IPS-NIHi7 (cell line): ENCODE results near the gene TRPV3.
"Not testable (repeated sequence)": the region's sequence is repeated elsewhere in the genome, so short reads cannot be mapped to it uniquely, and the experiment has no call there.

ENCODE experiments used
- DNase-seq: peaks from one replicate; pipeline ENCODE4 v3.0.0; 2012; ENCODE audit warnings: mixed read lengths; ENCODE audit errors: extremely low spot score

TRPV3 gene

DNA sequence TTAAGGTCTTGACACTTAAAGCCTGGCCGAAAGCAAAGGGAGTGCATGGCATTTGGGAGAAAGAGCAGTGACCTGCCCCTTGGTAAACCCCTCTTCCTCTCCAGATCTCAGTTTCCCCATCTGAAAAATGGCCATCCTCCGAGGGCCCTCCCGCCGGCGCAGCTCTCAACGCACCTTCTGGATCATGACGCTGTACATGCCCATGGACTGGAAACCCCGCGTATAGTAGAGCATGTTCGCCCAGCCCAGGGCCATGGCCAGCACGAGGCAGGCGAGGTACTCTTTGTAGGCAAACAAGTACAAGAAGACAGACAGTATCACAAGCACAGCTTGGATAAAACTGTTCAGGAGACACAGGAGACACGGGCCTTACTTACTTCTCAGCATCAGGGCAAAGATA is 33.6 kb downstream of the TRPV3 start:
- DNase-seq = no peak

- not testable (repeated sequence) for DNase-seq
Observed at GRCh38 chr17:3519472-3519871, 38.1 kb downstream of the TRPV3 start.

DNA sequence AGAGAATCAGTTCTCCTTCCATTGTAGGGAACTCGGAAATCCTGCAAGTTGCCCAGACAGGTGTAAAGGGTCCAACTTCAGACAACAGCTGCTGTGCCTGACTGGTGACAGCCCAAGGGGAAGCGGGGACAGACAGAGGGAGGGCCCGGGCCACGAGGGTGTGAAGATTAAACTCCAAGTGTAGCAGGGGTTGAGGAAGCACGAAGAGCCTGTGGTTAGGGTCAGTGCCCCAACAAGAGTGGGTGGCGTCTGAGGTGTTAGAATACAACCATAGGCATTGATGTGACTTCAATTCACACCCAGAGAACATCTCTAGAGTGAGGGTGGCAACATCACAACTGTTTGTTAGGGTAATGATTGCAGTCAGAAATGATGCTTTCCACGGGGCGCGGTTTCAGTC is 42.7 kb downstream of the TRPV3 start:
- DNase-seq = no peak

- DNase-seq = not testable (repeated sequence)
Observed at GRCh38 chr17:3514167-3514566, 43.4 kb downstream of the TRPV3 start.

DNA sequence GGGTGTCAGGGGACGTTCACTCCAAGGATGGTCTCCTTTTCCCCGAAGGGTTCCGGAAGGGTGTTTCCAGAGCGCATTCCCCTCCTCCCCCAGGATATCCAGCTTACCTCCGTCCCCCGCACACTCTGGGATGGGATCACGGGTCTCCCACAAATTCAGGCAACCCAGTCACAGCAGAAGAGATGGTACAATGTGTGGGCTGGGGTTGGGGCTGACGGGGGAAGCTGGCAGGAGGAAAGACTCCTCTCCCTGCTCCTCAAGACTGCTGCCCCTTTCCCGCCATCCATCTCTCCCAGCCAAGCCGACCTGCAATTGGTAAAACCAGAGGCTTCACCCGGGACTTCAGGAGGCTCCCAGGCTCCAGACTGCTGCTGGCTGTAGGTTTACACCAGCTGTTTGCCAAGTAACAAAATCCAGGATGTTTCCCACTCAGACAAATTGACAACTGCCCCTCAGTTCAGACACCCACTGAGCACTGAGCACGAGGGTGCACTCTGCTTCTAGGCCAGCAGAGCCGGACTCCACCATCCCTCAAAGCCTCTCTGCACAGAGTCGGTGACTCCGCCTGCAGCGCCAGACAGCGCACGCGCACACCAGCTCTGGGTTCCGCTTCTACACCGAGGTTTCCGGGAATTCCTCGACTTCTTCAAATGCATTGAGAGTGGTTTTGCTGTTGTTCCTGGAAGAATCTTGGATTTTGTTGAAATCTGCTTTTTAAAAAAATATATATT is 44.1 kb downstream of the TRPV3 start:
- no peak for DNase-seq

DNA sequence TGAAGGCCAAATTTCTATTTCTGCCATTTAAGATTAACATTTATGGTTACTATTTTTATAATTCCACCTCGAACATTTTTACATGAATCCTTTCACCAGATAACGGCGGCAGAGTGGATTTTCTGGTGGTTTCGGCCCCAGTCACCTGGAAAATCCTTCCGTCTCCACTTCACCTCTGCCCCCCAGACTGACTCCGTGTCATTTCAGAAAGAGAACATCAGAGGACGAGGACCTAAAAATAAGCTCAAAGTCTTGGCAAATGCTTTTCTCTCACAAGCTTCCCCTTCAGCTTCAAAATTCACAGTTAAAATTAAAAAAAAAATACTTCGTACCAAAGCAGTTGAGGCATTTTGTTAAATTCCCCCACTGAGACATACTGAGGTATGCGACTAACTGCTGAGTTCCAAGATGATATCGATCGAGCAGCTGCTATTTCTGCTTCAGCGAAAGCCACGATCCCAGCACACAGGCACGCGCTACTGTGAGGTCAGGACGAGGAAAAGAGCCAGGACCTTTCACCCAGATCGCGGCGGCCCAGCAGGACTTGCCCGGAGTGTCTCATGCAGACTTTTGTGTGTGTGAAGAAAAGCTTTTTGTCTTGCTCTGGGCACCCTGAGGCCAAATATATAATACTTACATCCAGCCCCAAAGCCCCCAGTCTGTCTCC is 45.0 kb downstream of the TRPV3 start:
- DNase-seq = peak; percentile 59

DNA sequence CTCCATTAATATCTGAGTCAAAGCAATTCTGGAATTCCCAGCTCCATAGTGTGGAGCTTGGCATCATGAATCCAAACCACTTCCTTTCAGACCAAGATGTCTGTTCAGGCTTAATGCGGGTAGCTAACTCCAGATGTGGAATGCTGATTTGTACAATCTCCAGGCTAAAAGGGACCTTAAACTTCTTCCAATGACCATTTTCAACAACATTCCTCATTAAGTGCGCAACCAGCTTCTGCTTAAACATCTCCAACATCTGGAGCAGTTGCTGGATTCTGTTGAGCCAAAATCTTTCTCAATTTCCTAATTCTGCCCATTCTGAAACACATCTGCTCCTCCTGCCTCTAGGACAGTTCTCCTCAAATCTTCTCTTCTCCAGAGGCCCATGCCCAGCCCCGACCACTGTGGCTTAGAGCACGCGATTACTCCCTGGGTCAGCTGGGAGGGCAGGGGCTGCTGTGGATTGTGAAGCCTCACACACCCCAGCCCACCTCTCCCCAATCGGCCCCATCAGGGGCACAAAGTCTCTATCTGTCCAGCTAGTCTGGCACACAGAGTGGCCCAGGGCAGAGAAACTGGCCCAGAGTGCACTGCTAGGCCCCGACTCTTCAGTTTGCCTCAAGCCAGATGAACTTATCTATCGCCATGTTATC is 45.6 kb downstream of the TRPV3 start:
- DNase-seq = no peak

GRCh38 chr17:3510090-3510489 is 47.5 kb downstream of the TRPV3 start:
- DNase-seq = no peak

DNA sequence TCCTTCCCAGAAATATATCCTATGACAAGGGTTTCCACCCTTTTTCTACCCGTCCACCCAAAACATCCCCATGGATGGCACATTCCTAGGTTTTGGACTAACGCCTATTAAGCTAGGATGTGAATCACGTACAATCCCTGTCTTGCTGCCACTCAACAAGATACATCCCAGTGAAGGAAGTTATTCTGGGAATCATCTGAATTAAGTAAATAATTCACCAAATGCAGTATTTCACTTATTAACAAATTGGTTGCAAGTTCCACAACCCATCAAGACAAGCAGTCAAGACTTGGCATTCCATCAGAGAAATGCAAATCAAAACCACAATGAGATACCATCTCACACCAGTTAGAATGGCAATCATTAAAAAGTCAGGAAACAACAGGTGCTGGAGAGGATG is 49.7 kb downstream of the TRPV3 start:
- no peak for DNase-seq

DNA sequence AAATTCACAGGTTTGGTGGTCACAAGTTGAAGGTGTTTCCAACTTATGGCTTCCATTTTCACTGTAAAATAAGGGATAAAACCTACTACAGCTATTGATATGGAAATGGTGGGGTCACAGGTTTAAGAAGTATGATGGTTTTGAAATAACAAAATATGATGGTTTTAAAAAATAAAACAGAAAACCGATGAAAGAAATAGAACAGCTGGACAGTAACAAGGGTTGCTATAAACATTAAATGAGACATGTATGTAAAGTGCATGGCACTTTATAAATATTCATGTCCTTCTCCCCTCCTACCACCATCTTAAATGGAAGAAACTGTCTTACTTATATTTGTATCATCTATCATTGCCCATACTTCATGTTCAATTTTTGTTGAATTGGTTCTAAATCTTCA is 50.5 kb downstream of the TRPV3 start:
- no peak for DNase-seq

DNA sequence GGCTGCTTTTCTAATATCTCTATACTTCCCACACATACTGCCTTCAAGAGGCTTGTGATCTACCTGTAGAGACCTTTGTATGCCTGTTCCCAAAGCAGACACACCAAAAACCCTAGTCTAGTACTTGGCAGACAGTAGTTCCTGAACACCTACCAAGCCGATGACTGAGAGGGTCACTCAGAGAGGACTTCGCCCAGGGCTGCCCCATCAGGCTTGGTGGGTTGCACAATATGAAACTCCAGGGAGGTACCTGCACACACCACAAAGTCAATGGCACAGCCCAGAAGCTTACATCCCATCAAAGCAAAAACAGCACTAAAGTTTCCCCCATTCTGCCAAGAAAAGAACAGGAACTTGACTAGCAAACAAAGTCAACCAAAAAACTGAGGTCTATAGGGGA is 51.6 kb downstream of the TRPV3 start:
- no peak for DNase-seq

DNA sequence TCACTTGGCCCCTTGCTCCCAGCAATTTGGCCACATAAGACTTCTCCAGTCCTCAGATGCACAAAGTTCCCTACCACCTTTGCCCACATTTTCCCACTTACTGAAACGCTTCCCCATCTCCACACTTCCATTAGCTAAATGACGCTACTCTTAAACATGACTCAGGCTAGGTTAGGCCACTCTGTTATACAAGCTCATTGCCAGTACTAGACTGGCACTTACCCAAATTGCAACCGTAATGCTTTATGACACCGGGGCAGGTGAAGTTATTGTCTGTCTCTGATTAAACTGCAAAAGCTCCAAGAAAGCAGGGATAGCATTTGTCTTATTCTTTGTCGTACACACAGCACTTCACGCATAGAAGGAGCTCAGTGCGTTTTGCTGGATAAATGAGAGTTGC is 52.6 kb downstream of the TRPV3 start:
- DNase-seq = no peak

- no peak for DNase-seq
Observed at GRCh38 chr17:3503285-3503684, 54.3 kb downstream of the TRPV3 start.

DNA sequence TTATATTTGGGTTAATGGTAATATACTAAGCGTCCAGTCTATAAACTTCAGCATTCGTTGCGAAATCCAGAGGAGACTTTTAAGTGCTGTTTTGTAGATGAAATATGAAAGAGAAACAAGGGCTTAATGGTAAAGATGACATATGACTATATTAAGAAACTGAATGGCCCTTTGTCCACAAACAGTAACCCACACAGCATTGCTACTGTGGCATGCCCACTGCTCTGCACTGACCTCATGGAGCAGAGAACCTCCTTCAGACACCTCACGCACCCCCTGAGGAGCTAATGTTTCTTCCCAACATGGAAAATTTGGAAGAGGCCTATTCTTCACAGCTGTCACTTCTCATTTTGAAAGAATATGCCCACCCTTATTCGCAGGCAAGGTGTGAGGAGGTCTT is 55.1 kb downstream of the TRPV3 start:
- DNase-seq = no peak

DNA sequence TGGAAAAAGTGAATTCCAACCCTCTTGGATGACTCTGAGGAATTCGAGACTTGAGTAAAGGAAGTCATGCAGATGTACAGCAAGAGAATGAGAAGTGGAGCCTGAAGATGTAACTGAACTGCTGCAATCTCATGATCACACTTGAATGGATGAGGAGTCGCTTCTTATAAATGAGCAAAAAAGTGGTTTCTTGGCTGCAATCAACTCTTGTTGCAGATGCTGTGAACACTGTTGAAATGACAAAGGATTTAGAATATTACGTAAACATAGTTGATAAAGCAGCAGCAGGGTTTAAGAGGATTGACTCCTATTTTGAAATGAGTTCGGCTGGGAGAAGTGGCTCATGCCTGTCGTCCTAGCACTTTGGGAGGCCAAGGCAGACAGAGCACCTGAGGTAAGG is 56.3 kb downstream of the TRPV3 start:
- DNase-seq = no peak

GRCh38 chr17:3497101-3497500 is 60.5 kb downstream of the TRPV3 start:
- no peak for DNase-seq

DNA sequence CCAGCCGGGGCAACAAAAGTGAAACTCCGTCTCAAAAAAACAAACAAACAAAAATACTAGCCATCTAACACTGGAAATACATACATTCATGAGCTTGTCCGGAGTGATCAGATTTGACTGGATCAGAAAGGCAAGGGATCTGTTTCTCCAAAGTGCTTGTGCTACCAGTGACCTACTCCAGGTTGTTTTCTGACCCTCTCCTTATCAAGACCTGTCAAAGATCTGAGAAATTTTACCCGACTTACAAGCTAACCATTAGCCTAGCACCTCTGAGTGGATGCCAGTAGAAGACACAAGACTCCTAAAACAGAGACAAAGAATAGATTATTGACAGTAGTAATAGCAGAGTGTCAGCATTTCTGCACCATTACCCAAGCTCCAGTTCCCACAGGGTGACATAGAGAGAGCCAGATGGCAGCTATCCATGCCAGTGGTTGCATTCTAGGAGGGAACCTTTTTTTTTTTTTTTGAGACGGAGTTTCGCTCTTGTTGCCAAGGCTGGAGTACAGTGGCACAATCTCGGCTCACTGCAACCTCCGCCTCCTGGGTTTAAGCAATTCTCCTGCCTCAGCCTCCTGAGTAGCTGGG is 72.0 kb downstream of the TRPV3 start:
- no peak for DNase-seq

DNA sequence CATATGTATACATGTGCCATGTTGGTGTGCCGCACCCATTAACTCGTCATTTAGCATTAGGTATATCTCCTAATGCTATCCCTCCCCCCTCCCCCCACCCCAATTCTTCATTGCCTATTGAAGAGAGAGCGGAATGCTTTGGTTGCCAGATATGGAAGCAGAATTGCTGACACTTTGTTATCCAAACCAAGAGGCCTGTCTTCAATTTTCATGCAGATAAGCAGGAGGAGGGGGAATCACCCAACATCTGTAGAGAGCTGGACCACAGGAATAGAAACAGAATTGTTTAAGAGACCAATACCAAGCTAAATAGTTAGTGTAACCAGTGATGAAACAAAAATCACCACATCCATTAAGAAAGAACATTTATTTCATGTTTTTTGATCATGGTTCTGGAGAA is 74.8 kb downstream of the TRPV3 start:
- peak; percentile 31 for DNase-seq

- DNase-seq = no peak
Observed at GRCh38 chr17:3479988-3480387, 77.6 kb downstream of the TRPV3 start.

DNA sequence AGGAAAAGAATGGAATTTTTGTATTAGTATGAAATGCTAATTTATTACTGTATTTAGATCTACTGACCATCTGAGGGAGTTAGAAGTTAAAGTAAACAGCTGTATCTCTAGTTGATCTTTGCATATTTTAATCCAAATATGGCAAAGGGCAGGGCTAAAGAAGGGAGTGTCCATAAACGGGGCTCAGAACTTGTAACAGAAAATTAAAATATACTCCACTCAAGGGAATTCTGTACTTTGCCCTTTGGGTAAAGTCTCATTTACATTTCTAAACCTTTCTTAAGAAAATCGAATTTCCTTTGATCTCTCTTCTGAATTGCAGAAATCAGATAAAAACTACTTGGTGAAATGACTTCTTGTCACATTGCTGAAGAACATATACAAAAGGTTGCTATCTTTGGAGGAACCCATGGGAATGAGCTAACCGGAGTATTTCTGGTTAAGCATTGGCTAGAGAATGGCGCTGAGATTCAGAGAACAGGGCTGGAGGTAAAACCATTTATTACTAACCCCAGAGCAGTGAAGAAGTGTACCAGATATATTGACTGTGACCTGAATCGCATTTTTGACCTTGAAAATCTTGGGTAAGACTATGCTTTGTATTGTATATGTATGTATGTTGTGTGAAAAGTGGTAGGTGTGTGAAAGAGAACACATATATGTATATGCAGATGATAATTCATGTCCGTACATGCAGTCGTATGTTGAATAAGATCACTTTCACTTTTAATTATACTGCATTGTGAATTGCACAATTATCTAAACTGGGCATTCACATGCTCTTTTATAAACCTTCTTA is 81.6 kb downstream of the TRPV3 start, which contains the start of gene ASPA:
Gene ASPA, plus strand, starts transcription at position 186 of the 799 bp plus-strand sequence. Its CDS starts 163 bp downstream, at position 349.
- no peak for DNase-seq

DNA sequence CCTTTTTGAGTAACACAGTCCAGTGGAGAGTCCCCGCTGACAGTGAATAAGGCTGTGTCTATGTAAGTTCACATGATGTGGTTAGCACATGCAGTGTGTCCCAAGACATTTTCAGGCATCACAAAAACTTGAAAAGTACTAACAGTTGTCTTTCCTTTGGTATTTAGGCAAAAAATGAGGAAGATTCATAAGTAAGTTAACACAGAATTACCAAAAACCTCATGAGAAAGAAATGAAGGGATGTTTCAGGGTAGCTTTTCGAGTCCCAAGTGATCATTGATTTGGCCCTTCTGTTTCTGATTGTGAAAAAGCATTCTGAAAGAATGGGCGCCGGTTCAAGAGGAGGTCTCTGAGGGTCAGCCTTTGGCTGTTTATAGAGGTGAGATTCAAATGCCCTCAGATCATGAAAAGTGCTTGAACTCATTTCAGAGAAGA is 82.3 kb downstream of the TRPV3 start:
- DNase-seq = no peak

GRCh38 chr17:3474212-3474611 is 83.4 kb downstream of the TRPV3 start:
- no peak for DNase-seq
